ENCODE measurements around the gene ARHGAP23. TPM values are rescaled to one million over a fixed set of nuclear protein-coding genes. Genes with fewer than 3 reads are reported as not detected.

ARHGAP23 gene
- total RNA-seq, 1 experiment from 2014 or later = 19.0 TPM

DNA sequence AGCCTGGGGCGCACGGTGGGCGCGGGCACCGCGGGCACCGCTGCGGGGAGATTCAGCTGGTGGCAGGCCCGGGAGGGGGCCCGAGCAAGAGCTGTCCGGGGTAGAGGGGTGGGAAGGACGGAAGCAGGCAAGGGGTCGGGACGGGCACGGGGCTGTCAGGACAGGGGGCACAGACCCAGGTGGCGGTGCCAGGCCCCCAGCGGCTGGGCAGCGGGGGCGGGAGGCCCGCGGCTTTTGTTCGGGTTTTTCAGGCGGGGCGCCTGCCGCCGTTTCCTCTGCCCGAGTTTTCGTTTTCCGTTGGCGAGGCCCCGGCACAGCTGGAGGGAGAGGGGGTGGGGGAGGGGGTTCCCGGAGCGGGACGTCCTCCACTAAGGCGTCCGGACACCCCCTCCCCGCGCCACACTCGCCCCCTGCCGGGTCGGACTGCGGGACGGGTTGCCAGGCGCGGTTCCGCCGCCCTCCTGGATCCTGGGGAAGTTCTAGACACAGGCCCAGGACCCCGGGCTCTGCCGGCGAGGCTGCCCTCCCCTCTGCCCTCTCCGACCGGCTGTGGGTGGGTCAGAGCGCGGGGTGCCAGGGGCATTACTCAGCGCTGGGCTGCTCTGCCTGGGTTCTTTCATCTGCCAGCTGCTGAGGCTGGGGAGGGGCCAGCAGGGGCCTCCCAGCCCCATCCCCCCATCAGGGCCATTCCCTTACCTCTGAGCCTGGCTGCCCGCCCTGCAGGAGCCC, 543 bp downstream of the ARHGAP23 start:
- Histone ChIP-seq H3K4me3 (ENCODE audit: low read depth, low read length, poor library complexity, severe bottlenecking) (peak overlapping the region; percentile 54), H3K36me3 (ENCODE audit: insufficient read depth, low read length, poor library complexity, severe bottlenecking) (no peaks in the 10 kb centered on the region), H3K9me3 (ENCODE audit: low read depth, low read length, poor library complexity, severe bottlenecking) (no peaks in the 10 kb centered on the region), H3K27ac (ENCODE audit: low read depth, low read length, poor library complexity, severe bottlenecking) (no peak overlapping the region), H3K27me3 (replicated peaks; ENCODE audit: insufficient read depth, low read depth, low read length, poor library complexity) (no peaks in the 10 kb centered on the region), H3K4me1 (ENCODE audit: insufficient read depth, low read length, poor library complexity, severe bottlenecking) (no peaks in the 10 kb centered on the region)
- BruUV-seq (replicated peaks) = no TSS peak
- intact Hi-C loops (cut with micrococcal nuclease; ENCODE audit: unreplicated experiment) = no loop called here
- ChIA-PET CTCF (no interaction called here), POLR2A (ENCODE audit: low non-redundant PET) (no interaction called here)
- TF ChIP-seq, protein P1, sequence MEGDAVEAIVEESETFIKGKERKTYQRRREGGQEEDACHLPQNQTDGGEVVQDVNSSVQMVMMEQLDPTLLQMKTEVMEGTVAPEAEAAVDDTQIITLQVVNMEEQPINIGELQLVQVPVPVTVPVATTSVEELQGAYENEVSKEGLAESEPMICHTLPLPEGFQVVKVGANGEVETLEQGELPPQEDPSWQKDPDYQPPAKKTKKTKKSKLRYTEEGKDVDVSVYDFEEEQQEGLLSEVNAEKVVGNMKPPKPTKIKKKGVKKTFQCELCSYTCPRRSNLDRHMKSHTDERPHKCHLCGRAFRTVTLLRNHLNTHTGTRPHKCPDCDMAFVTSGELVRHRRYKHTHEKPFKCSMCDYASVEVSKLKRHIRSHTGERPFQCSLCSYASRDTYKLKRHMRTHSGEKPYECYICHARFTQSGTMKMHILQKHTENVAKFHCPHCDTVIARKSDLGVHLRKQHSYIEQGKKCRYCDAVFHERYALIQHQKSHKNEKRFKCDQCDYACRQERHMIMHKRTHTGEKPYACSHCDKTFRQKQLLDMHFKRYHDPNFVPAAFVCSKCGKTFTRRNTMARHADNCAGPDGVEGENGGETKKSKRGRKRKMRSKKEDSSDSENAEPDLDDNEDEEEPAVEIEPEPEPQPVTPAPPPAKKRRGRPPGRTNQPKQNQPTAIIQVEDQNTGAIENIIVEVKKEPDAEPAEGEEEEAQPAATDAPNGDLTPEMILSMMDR (conservative IDR thresholded peaks at IDR 0.05; ENCODE audit: low read depth, low read length) = no peak
- TF ChIP-seq EZH2 (IDR thresholded peaks at IDR 0.05; ENCODE audit: borderline replicate concordance, low read depth, low read length, poor library complexity, severe bottlenecking) = no peak
- no peak for DNase-seq (ENCODE audit: low spot score)

DNA sequence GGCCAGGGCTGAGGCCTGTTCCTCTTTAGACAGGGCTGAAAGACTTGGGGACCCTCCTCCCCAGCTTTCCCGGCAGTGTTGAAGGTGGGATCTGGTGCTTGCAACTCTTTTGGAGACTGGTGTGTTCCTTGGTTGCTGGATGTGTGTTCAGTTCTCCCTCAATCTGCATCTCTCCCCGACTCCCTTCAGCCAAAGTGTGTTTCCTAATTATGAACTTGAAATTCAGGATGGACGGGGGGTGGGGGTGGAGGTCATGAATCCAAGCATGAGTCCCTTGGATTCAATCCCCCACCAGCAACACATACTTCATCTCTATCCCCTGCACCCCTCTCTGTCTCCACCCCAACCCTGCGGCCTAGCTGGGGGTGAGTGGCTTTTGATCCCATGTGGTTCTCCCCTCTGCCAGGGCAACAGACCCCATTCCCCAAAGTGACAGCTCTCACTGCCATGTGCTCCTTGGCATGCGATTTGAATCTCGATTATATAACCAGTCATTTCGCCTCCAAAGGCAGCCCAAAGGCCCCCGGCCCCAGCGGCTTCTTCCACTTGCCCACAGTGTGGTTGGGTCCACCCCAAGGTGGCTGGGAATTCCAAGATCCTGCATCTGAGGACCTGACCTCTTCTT, 1.3 kb downstream of the ARHGAP23 start:
- CTCF ChIA-PET = no interaction called here
- Histone ChIP-seq H3K4me1 (ENCODE audit: insufficient read depth, low read length, poor library complexity, severe bottlenecking) (no peaks in the 10 kb centered on the region), H3K9me3 (ENCODE audit: low read depth, low read length, poor library complexity, severe bottlenecking) (no peaks in the 10 kb centered on the region), H3K27me3 (replicated peaks; ENCODE audit: insufficient read depth, low read depth, low read length, poor library complexity) (no peaks in the 10 kb centered on the region), H3K4me3 (ENCODE audit: low read depth, low read length, poor library complexity, severe bottlenecking) (no peak overlapping the region), H3K36me3 (ENCODE audit: insufficient read depth, low read length, poor library complexity, severe bottlenecking) (no peaks in the 10 kb centered on the region), H3K27ac (ENCODE audit: low read depth, low read length, poor library complexity, severe bottlenecking) (no peak overlapping the region)
- no peak for TF ChIP-seq EZH2 (IDR thresholded peaks at IDR 0.05; ENCODE audit: borderline replicate concordance, low read depth, low read length, poor library complexity, severe bottlenecking)
- TF ChIP-seq, protein P1 (conservative IDR thresholded peaks at IDR 0.05; ENCODE audit: low read depth, low read length) = no peak
- intact Hi-C loops (cut with micrococcal nuclease; ENCODE audit: unreplicated experiment) = no loop called here
- no peak for DNase-seq (ENCODE audit: low spot score)
- no TSS peak for BruUV-seq (replicated peaks)
- POLR2A ChIA-PET (ENCODE audit: low non-redundant PET) = no interaction called here

DNA sequence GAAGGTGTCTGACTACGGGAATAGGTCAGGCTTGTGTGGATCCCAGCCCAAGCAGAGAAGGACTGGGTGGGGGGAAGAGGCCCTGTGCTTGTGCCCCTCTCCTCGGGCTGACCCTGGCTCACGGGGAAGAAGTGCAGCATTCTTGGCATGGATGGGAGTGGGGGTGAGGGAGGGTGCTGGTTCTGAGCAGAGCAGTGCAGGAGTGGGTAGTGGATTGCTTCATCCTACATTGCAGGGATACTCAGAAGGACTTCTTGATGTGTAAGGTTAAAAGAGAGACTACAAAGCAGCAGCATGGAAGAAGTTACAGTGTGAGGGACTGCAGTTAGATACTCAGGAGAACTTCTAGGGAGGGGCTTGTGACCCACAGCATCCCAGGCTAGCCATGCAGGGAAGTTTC, 2.1 kb downstream of the ARHGAP23 start:
- ChIA-PET CTCF (no interaction called here), POLR2A (ENCODE audit: low non-redundant PET) (no interaction called here)
- H3K27me3 ChIP-seq (replicated peaks; ENCODE audit: insufficient read depth, low read depth, low read length, poor library complexity) = no peaks in the 10 kb centered on the region
- intact Hi-C loops (cut with micrococcal nuclease; ENCODE audit: unreplicated experiment) = no loop called here
- DNase-seq (ENCODE audit: low spot score) = no peak
- no peaks in the 10 kb centered on the region for H3K4me1 ChIP-seq (ENCODE audit: insufficient read depth, low read length, poor library complexity, severe bottlenecking)
- no peak overlapping the region for H3K4me3 ChIP-seq (ENCODE audit: low read depth, low read length, poor library complexity, severe bottlenecking)
- no peak for TF ChIP-seq EZH2 (IDR thresholded peaks at IDR 0.05; ENCODE audit: borderline replicate concordance, low read depth, low read length, poor library complexity, severe bottlenecking)
- TF ChIP-seq, protein P1 (conservative IDR thresholded peaks at IDR 0.05; ENCODE audit: low read depth, low read length) = no peak
- no peaks in the 10 kb centered on the region for H3K36me3 ChIP-seq (ENCODE audit: insufficient read depth, low read length, poor library complexity, severe bottlenecking)
- H3K9me3 ChIP-seq (ENCODE audit: low read depth, low read length, poor library complexity, severe bottlenecking) = no peaks in the 10 kb centered on the region
- BruUV-seq (replicated peaks) = no TSS peak
- no peak overlapping the region for H3K27ac ChIP-seq (ENCODE audit: low read depth, low read length, poor library complexity, severe bottlenecking)

All from A673 (cell line).